ENCODE measurements around the gene ZNF71. TPM values are rescaled to one million over a fixed set of nuclear protein-coding genes. Genes with fewer than 3 reads are reported as not detected.

The ZNF71 gene
- total RNA-seq: 7.7 and 10.5 TPM in 2 replicates

GRCh38 chr19:56594783-56595547 is at the start of gene ZNF71:
Gene ZNF71, plus strand, starts transcription at chr19:56595302. Its CDS starts 6,257 bp downstream, at chr19:56601559.

GRCh38 chr19:56567274-56568120 is 27.6 kb upstream of the ZNF71 start, which contains the start of gene ZNF470:
Gene ZNF470, plus strand, starts transcription at chr19:56567468. Its CDS starts 2,844 bp downstream, at chr19:56570312.

GRCh38 chr19:56642711-56643459 is 47.8 kb downstream of the ZNF71 start, which contains the start of gene SMIM17:
Gene SMIM17, plus strand, starts transcription at chr19:56643159. Its CDS starts 2,509 bp downstream, at chr19:56645668.

DNA sequence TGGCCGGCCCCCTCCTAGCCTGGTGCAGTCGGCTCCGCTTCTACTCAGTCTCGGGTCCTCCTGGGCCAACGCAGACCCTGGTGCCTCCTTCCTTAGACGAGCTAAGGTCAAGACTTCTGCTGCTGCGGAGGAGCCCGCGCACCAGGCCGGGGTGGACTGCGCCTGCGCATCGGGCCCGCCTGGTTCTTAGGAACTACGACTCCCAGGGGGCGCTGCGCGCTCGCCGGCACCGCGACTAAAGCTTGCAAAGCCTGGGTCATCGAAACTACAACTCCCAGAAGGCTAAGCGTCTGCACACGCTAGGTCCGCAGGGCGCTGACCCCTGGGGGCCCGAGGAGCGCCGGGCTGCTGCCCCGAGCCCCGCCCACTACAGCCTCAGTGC is 76.5 kb downstream of the ZNF71 start, which contains the start of gene ZNF835:
TSS of gene ZNF835 (minus strand) at position 145 of the 382 bp plus-strand sequence. CDS start 6,559 bp downstream, outside the sequence.

Other genes starting within 250 kb of the ZNF71 start
- gene ZNF582, start 201.8 kb upstream of the ZNF71 start, total RNA-seq: 3.0 and 3.9 TPM in 2 replicates
- 6.6 and 7.4 TPM in 2 replicates for gene ZNF583, start 191.0 kb upstream of the ZNF71 start, total RNA-seq
- gene ZNF667, start 118.0 kb upstream of the ZNF71 start, total RNA-seq: 9.2 and 10.0 TPM in 2 replicates
- gene ZNF471, start 87.4 kb upstream of the ZNF71 start, total RNA-seq: 5.3 and 9.1 TPM in 2 replicates
- 9.5 and 14.3 TPM in 2 replicates for gene ZFP28, start 56.4 kb upstream of the ZNF71 start, total RNA-seq
- gene ZNF470, start 27.8 kb upstream of the ZNF71 start, total RNA-seq: 9.5 and 12.2 TPM in 2 replicates
- gene SMIM17, start 47.9 kb downstream of the ZNF71 start, total RNA-seq: 0.32 TPM in 1 of 2 replicates, not detected in the other
- 0.09 and 0.30 TPM in 2 replicates for gene ZNF835, start 76.5 kb downstream of the ZNF71 start, total RNA-seq
- 0.65 and 0.89 TPM in 2 replicates for gene PEG3, start 245.4 kb downstream of the ZNF71 start, total RNA-seq
- gene ZIM2, start 245.4 kb downstream of the ZNF71 start, total RNA-seq: not detected in 2 replicates